ENCODE results near the gene RAB35.

The RAB35 gene

DNA sequence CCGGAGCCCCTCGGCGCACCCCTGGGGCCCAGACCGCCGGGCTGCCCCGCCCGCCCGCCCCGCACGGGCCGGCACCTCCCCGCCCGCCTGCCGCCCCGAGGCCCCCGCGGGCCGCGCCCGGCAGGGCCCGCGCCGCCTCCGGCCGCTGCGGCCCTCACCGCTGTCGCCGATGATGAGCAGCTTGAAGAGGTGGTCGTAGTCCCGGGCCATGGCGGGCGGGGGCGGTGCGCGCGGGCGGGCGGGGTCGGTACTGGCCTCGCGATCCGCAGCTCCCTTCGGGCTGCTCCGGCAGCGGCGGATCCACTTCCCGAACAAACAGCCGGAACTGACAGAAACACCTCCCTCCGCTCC is at the start of gene RAB35:
Gene RAB35, minus strand, starts transcription at position 313 of the 351 bp plus-strand sequence. Its CDS starts 103 bp downstream, at position 210.
- no peak for DNase-seq

DNA sequence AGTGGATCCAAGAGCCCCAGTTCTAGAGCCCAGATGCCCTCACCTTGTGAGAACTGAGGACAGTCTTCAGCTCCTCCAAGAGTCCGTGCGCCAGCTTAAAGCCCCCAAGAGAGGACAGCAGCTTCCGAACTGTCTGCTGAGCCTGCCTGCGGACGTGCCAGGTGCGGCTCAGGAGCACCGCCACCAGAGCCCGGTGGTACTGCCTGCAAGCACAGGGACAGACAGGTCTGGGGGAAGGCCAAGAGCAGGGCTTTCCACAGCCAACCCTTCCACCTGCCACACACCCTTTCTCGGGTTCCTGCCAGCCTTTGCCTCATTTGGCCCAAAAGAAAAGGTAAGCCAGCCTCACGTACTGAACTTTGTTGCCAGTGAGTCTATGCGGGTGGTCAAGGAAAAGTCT is 47.7 kb upstream of the RAB35 start:
- DNase-seq: no peak

DNA sequence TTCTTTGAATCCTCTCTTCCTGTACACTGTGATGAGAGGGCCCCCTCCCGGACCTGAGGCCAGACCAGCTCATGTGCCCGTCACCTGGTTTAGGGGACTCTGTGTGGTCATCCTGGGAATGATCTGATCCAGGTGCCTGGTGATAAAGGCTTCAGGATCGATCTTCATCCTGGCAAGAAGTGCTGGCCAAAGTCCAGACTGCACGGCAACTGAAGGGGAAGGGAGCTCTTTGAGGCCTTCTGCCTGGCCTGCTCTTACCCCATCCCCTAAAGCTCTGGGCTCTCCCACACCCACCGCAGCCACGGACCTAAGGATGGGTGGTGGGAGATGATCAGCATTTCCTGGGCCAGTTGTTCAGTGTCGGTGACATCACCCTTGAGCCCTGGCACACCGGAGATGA is 46.2 kb upstream of the RAB35 start:
- no peak for DNase-seq

DNA sequence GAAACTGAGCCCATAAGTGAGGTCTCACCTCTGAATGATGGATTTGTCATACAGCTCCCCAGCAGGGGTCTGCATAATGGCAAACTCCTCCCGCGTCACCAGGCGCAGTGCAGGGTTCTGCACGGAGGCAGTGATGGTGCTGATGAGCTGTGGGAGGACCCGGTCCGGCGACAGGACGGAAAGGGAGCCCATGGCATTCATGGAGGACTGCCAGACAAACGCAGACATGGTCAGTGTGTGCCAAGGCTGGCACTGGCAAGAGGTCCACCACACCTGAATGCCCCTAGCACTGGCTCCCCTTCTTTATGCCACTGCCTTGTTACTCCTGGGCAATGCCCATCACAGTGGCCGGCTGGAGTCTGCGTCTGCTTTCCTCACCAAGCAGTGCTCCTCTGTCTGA is 45.3 kb upstream of the RAB35 start:
- DNase-seq: no peak

DNA sequence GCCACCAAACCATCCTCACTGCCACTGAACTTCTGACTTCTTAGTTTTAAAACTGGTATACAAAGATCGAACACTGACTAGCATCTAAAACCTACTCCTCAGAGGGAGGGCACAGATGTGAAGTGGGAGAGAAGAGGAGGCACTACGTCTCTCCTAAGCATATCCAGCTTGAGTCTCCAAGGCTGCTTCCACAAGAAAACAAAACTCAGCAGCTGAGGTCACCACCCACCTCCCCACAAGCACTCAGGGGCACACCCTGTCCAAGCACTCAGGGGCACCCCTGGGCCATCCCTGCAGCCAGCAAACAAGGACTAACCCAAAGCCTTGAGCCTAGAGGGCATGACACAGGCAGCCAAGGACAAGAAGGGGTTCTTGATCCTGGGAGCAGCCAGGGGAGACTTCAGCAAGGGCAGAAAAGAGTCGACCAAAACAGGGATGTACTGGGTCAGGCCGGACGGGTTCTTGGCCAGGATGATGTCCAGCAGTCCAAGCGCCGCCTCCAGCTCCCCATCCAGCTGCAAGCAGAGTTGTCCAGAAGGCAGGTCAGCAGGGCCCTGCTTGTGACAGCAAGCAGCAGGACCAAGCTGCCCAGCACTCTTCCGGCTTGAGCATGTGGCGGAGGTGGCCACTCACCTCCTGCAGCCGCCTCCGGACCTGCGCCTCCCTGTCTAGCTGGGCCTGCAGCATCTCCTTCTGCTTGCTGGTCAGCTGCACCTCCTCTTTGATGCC is 43.1 kb upstream of the RAB35 start:
- DNase-seq: no peak

DNA sequence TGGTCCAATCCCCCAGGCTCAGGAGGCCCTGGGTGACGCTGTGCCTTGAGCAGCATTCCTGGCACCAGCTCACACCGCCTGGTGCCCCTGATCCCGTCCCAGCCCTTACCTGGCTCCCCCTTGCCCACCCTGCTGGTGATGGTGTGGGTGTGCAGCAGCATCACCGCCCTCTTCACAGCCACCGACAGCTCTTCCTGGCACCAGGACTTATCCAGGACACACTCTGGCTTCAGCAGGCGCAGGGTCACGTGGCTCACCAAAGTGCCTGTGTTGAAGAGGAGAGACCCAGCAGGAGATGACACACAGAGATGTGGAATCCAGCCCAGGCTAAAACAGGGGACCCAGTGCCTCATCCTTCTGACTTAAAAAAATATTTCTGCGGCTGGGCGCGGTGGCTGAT is 41.8 kb upstream of the RAB35 start:
- no peak for DNase-seq

DNA sequence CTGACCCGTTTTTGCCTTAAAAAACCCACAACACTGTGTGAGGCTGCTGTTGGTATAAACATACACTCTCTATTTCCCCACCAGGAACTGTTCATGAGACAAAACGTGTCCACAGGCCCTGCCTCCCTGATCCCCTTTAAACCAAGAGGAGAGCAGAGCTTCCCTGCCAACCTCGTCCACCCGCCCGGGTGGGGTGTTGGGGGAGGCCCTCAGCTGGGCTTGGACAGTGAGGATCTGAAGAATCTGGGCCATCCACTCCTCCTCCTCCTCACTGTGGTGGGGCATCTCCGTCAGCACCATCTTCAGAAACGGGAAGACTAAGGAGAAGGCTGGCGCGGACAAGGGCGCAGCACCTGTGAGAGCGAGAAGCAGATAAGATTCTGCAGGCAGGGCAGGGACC is 41.1 kb upstream of the RAB35 start:
- no peak for DNase-seq

DNA sequence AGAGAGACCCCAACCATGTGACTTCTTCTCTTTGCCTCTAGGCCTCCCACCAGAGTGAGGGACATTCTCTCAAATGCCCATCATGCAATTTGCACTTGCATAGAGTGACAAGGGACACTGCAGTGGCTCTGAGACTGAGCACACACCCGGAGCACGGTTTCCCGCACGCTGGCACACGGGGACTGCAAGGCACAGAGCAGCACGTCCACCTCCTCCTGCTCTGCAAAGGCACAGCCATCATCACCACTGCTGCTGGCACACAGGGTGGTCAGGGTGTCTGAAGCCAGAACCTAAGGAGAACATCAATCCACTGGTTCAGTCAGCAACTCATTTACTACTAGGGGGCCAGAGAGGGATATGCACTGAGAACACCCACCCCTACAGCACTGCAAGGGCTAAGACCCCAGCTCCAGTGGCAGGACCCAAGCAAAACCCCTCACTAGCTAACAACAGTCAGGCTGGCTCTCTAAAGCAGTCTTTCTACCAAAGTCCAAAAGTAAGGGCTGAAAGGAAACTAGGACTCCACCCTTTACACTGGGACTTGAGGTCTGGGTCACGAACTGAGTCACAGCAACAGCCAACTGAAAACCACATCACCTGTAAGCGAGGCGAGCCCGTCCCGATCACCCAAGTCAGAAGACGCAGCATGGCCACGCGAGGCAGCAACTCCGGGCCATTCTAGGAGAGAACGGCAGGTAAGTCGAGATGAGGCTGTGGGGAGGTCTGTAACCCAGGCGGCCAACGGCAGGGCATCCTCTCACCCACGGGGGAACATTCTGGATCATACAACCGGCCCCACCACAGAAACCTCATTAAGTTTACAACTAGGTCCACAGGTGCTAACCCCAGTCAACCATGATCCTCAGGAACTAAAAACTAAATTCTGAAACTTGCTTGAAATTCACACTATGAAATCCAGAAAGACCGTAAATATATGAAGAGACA is 40.0 kb upstream of the RAB35 start:
- no peak for DNase-seq

DNA sequence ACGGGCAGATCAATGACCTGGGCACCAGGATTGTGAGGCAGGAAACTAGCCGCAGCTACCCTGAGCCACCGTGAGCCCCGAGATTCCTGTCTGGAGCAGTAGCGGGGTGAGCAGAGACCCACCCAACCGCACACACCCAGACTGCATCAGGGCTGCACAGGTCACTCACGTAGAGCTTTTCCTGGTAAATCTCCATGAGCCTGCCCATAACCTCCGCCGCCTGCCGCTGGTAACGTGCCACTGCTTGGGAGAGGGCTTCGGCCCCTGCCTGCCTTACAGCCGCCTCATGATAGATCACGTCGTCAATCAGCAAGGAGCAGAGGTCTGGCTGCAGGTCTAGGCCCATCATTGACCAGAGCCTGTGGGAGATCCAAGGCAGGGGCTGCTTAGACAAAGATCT is 38.5 kb upstream of the RAB35 start:
- DNase-seq: no peak

DNA sequence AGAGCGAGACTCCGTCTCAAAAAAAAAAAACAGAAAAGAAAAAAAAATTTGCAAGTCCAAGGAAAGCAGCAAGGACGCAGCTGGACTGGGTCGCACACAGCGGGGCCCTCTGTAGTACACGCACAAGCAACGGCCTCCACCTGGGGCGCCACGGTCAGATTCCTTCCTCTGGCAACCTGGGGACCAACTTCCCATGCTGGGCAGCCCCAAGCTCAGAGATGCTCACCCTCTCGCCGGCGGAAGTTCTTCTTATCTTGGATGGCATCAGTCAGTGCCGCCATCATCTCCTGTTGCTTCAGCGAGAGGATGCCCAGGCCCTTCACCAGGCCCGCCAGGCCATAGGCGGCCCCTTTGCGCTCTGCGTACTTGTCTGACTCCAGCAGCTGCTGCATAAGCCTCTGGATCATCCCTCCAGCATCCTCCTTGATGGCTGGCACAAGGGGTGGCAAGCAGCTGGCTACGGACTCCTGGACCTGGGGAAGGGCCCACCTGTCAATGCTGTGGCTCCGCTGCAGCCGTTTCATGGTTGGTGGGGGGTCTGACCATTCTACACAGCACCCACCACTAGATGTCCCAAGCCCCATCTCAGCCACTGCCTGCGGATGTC is 34.5 kb upstream of the RAB35 start:
- DNase-seq: no peak

DNA sequence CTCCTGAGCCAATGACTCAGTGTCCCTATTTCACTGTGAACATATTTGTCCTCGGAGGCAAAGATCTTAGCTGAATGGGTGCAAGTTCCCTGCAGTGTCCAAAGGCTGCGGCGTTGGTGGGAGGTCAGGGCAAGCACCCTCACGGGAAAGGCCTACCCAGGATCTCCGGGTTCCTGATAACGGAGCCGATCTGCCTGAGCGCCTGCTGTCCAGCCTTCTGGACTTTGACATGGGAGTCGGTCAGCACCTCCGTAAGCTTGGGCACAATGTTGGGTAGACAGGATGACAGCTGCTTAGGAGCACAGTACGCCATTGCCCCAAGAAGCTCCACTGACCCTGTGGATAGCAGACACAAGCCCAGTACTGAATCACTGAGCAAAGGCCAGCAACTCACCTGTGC is 31.5 kb upstream of the RAB35 start:
- DNase-seq: no peak

DNA sequence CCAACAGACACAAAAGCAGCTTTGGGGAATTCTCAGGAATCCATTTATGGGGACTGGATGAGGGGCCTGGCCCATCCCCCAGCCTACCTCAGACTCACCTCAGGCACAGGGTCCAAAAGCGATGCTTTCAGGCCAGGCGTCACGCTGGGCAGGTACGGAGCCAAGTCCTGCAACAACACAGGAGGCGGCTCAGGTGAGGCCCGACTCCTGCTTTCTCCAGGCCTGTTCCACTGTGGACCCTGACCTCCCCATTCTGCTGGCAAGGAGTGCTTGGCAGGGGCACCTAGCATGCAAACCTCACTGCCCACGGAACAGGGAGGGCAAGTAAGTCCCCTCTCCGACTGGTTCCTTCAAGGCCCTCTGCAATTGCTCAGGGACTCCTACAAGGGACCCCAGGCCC is 28.6 kb upstream of the RAB35 start:
- DNase-seq: no peak

DNA sequence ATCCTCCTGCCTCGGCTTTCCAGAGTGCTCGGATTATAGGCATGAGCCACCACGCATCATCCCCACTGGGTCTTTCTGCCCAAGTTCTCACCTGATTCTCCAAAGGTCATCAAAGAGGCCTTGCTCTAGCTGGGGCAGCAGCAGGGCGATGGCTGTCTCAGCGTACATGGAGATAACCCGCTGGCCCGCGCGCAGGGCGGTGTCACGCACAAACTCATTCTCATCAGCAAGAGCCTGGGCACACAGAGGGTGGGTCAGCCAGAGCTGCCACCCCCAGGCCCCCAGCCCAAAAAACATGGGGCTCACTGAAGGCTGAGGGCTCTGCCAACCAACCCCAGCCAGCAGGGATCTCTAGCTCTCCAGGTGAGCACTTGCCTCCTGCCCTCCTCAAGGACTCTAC is 27.7 kb upstream of the RAB35 start:
- no peak for DNase-seq

DNA sequence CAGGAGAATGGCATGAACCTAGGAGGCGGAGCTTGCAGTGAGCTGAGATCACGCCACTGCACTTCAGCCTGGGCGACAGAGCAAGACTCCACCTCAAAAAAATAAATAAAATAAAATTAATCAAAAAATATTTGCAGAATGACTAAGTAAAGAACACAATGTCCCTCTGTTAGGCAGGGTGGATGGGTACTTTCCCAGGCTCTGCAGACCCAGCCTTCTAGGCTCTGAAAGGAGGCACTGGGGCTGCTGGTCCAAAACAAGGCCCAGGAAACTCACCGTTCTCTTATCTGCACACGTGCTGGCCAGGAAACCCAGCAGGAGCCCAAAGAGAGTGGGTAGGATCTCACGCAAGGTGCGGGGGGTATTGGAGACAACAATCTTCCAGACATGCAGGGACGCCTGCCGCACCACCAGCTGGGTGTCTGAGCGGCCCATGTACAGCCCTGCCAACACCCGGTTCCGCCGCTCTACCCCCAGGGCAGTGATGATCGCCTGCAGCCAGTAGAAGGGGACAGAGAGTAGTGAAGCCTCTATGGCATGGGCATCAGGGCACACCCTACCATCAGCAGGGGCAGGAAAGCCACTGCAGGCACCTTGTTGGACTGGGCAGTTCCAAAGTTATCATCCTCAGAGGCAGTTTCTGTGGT is 25.8 kb upstream of the RAB35 start:
- no peak for DNase-seq

DNA sequence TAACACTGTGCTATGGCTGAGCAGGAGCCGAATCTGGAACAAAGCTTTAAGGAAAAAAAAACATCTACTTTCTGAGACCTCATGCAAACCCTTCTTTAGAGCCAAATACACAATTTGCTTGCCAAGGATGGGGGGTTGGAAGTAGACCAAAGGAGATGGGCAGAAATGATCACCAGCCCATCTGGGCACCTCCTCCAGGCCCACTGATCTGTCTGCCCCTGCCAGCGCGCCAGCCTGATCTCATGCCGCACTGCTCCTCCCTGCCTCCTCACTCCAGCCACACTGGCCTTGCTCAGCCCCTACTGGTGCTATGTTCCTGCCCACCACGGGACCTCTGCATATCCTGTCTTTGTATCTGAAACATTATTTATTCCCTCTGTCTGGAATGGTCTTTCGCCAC is 24.8 kb upstream of the RAB35 start:
- no peak for DNase-seq

DNA sequence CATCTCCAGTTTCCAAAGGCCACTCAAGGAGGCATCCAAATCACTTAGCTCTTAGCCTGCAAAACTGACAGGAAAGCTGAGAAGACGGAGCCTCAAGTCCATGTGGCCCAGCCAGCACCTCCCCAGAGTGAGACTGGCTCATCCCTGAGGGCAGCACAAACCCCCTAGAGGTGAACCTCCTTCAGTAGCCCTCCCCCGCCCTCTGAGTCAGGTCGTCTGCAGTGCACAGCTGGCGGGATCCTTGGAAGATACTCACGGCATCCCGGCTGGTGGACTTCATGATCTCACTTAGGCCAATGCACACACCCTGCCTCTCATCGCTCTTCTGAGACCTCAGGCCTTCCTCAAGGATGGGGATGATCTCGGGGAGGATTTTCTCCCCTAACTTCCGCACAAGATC is 24.1 kb upstream of the RAB35 start:
- DNase-seq: no peak

DNA sequence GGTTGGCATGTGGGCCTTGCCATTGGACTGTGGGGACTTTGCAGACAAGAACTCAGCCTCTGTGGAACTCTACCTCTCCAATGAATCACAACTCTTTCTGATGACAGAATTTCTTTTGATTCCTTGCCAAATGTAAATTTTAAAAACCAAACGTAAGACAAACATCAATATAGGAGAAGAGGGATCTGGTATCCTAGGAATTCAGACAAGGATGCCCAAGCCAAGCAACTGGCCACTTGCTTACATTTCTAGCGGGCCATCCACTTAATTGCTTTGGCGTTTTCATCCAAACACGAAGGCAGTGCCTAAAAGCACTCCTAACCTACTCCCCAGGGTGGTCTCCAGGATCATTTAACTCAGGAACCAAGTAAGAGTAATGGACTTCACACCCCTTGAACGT is 23.4 kb upstream of the RAB35 start:
- DNase-seq: no peak

DNA sequence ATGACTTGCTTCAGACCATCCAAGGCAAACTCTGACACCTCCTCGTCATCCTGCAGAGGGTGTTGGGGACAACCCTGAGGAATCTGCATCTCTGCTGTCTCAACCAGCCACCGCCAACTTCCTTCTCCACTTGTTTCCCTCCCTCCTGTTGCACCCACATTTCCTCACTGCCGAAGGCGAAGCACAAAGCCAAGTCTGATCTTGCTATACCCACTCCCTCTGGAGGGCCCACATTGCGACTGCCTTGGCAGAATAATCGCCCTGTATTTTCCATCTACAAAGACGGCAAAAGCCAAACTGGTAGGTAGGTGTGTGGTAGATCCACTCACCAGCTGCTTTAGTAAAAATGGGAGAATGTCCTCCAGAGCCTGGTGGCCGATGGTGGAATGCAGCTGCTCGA is 21.8 kb upstream of the RAB35 start:
- DNase-seq: no peak

DNA sequence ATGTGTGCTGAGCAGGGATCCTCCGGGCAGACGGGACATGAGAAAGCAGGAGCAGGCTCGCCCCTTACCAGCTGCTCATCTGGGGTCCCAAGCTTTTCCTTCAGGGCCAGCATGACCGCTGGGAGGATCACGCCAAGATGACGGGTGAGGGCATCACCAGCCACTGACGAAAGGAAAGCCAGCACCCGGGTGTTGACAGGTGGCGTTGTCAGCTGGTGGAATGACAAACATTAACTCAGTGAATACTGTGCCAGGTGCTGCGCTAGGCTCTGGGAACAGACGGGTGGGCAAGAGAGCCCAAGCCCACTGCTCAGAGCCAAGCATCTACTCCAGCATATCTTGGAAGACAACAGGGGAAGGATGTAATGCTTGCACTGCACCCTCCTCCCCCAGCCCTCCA is 21.3 kb upstream of the RAB35 start:
- no peak for DNase-seq

DNA sequence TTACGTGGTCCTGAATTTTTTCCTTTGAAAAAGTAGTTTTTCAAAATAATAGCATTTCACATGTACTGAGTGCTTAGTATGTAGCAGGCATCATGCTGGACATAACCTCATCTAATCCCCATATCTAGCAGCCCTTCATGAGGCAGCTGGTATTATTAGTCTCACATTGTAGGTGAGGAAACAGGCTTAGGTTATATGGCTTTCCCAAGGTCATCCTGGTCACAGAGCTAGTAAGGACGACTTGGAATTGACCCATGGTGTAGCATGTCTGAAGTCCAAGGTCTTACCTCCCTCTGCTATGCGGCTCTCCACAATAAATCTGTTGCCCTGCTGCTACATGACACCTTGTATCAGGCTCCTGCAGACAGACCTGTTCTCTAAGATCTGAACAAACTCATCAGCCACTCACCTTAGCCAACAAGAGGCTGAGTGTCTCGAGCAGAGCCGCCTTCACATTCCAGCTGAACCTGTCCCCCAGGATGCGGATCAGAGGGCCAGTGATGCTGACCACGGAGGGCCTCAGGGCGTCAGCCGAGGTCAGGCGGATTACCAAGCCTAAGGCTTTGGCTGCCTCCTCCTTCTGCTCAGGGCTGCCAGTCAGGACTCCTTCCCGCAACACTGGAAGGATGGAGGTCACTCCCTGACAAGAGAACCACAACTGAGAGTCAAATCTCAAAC is 19.7 kb upstream of the RAB35 start:
- no peak for DNase-seq

DNA sequence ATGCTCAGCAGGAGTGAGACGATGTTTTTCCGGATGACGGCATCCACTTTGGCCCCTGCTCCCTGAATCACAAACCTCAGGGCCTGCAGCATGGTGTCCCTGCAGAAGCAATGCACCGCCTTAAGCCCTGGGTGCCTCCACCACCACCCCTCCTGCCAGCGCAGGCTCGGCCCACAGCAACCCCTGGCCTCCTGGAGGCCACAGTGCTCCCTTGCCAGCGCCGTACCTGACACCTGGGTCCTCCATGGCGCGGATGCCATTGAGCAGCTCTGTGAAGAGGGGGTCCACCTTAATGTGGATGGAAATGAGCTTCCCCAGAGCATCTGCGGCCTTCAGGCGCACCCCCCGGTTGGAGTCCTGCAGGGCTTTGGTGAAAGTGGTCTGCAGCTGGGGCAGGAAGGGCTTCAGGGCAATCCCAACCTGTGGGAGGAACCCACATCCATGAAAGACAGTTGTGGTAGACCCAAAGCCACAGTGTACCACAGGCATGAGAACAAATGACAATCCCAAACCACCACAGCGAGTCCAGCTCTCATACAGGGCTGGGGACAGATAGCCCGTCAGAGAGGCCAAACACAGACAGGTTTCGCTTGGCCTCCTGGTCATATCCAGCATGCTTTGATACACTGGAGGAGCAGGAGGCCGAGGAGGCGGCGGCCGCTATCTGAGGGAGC is 17.9 kb upstream of the RAB35 start:
- DNase-seq: no peak

DNA sequence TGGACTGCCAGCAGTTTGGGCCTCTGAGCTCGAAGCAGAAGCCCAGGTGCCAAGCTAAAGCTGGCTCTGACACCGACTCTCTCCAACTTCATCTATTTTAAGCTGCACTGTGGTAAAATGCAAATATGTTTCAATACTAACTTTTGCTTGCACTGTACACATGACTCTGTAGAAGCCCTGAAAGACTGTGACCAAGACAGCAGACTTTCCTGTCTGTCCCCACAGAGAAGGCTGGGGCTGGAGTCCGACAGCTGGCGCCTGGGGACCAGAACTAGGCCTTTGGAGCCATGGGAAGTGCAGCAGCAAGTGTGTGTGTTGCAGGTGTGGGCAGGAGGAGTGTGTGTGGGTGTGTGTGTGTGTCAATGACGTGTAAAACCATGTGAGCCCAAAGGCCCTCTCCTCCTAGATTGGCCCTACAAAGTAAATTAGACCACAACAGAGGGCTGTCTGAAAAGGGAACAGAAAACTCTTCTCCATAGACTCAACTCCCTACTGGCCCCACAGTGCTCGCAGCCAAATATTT is 16.4 kb upstream of the RAB35 start:
- DNase-seq: no peak
